Prostate gland (tissue), 2 donors: Measurements from ENCODE around the gene ANKRD13C.

Source experiments
- CTCF ChIP-seq, 4 experiments: fragments of 200-600 bp in 2 of 4; fragments of 450-650 bp in 2 of 4; sonication (generic) in 2 of 4; IDR thresholded peaks; 1 replicate in 3 of 4; 2 replicates in 1 of 4; pipeline ENCODE4 v1.5.1; 2016 to 2019; ENCODE audit warnings: antibody characterized with exemption in 4 of 4, mild to moderate bottlenecking in 2 of 4, moderate library complexity in 2 of 4
- POLR2A ChIP-seq: fragments of 450-650 bp; IDR thresholded peaks from one replicate; pipeline ENCODE4 v1.6.1; 2016; ENCODE audit warnings: antibody characterized with exemption, mild to moderate bottlenecking
- POLR2AphosphoS5 ChIP-seq: sonication (generic); formaldehyde crosslinking; IDR thresholded peaks from one replicate; pipeline ENCODE4 v1.6.1; 2017; ENCODE audit warnings: antibody characterized with exemption

- TF ChIP-seq CTCF (IDR thresholded peaks at IDR 0.05) = no peak
- TF ChIP-seq POLR2AphosphoS5 = no peak
- no peak for TF ChIP-seq POLR2A
Observed at GRCh38 chr1:70355111-70355407, 537 bp upstream of the ANKRD13C start.
